K562 (cell line): ENCODE data around the gene SLC52A1. TPM values are rescaled to one million over a fixed set of nuclear protein-coding genes. Genes with fewer than 3 reads are reported as not detected.

ENCODE experiments used
- ARID3B ChIP-seq: fragments of 250-450 bp; sonication (Bioruptor Pico); IDR thresholded peaks from 2 replicates; pipeline ENCODE4 v1.4.0; 2020; ENCODE audit warnings: borderline replicate concordance
- ATF7 ChIP-seq: fragments of 450-650 bp; IDR thresholded peaks from 2 replicates; pipeline ENCODE4 v1.7.1; 2014; ENCODE audit warnings: mild to moderate bottlenecking, moderate library complexity
- FIP1L1 ChIP-seq: fragments of 200-400 bp; formaldehyde crosslinking; IDR thresholded peaks from 2 replicates; pipeline ENCODE4 v1.6.1; 2018; ENCODE audit warnings: mild to moderate bottlenecking, low read depth, low read length; ENCODE audit not compliant: poor library complexity, severe bottlenecking
- NELFE ChIP-seq: IDR thresholded peaks from 2 replicates; pipeline ENCODE4 v1.6.1; 2011; ENCODE audit warnings: mild to moderate bottlenecking; ENCODE audit not compliant: insufficient read depth, insufficient read length
- POU5F1 ChIP-seq: fragments of 150-350 bp; IDR thresholded peaks from 2 replicates; pipeline ENCODE4 v1.6.1; 2014; ENCODE audit warnings: borderline replicate concordance, low read length, low read depth, mild to moderate bottlenecking; ENCODE audit not compliant: partially characterized antibody
- RAD21 ChIP-seq, 2 experiments: fragments of 250-450 bp in 1 of 2; fragments of 450-650 bp in 1 of 2; sonication (Bioruptor Pico) in 1 of 2; formaldehyde crosslinking in 1 of 2; IDR thresholded peaks in 1 of 2; conservative IDR thresholded peaks in 1 of 2; 2 replicates each; pipeline versions ENCODE4 v1.4.0 to v1.8.0; 2020 to 2022; ENCODE audit warnings: mild to moderate bottlenecking in 2 of 2, moderate library complexity in 1 of 2
- TSC22D4 ChIP-seq: fragments of 450-650 bp; IDR thresholded peaks from 2 replicates; pipeline ENCODE4 v1.6.1; 2016; ENCODE audit warnings: missing genetic modification characterization, missing biosample characterization, control low read depth
- U2AF1 ChIP-seq: fragments of 200-400 bp; formaldehyde crosslinking; optimal IDR thresholded peaks from 2 replicates; pipeline ENCODE3; 2017; ENCODE audit warnings: mild to moderate bottlenecking, low read depth, low read length, moderate library complexity
- ZNF764 ChIP-seq: fragments of 250-450 bp; sonication (Bioruptor Pico); IDR thresholded peaks from 2 replicates; pipeline ENCODE4 v1.4.0; 2020; ENCODE audit warnings: low read depth, mild to moderate bottlenecking, moderate library complexity
- polyA plus RNA-seq, 8 experiments: library from polyadenylated mRNA; depleted of rRNA in 4 of 8; stranded (reverse) in 5 of 8; unstranded in 3 of 8; fragments of >200 nt; fragmentation: Nextera tagmentation in 2 of 8; fragmentation: Illumina TruSeq in 1 of 8; extraction: Ambion mirVana in 2 of 8; extraction: Trizol in 1 of 8; gene quantifications; 2 replicates each; pipeline versions ENCODE4 v1.2.1 to v1.2.3, GENCODE V29; 2011 to 2014; ENCODE audit warnings: inconsistent platforms in 1 of 8, missing spikeins in 1 of 8
- total RNA-seq, 7 experiments: library from RNA; depleted of rRNA in 6 of 7; stranded (reverse); fragments of >200 nt in 6 of 7; fragmentation: Illumina TruSeq in 2 of 7; extraction: Trizol in 2 of 7; gene quantifications; 2 replicates each; pipeline versions ENCODE4 v1.2.1 to v1.2.3, GENCODE V29; 2011 to 2021; ENCODE audit warnings: low replicate concordance in 1 of 7
- TF ChIP-seq, protein P1 (sequence below): fragments of 450-650 bp; IDR thresholded peaks from 2 replicates; pipeline ENCODE4 v1.7.0; 2016; ENCODE audit warnings: borderline replicate concordance
- TF ChIP-seq, protein P2 (sequence below): fragments of 450-650 bp; IDR thresholded peaks from 2 replicates; pipeline ENCODE4 v1.6.1; 2016; ENCODE audit warnings: mild to moderate bottlenecking, moderate library complexity

SLC52A1 gene
- total and polyA plus RNA-seq, 9 of the 15 experiments (the other 6 are each of a cell fraction or from before 2014, with no cell fraction given): 0.04 TPM; not detected in 8

- TF ChIP-seq U2AF1 (peak; percentile 94), RAD21 (CRISPR knock-in tag; conservative IDR thresholded peaks at IDR 0.05 in 1 of 2, IDR thresholded peaks at IDR 0.05 in 1 of 2) (peak; percentile 19 to 49; a peak in 3 of 4 replicates), TSC22D4 (tag) (no peak), FIP1L1 (peak; percentile 84), ATF7 (peak; percentile 89), NELFE (no peak), ZNF764 (CRISPR knock-in tag) (no peak), ARID3B (CRISPR knock-in tag) (no peak), POU5F1 (no peak)
- TF ChIP-seq, protein P1, sequence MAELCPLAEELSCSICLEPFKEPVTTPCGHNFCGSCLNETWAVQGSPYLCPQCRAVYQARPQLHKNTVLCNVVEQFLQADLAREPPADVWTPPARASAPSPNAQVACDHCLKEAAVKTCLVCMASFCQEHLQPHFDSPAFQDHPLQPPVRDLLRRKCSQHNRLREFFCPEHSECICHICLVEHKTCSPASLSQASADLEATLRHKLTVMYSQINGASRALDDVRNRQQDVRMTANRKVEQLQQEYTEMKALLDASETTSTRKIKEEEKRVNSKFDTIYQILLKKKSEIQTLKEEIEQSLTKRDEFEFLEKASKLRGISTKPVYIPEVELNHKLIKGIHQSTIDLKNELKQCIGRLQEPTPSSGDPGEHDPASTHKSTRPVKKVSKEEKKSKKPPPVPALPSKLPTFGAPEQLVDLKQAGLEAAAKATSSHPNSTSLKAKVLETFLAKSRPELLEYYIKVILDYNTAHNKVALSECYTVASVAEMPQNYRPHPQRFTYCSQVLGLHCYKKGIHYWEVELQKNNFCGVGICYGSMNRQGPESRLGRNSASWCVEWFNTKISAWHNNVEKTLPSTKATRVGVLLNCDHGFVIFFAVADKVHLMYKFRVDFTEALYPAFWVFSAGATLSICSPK: no peak
- TF ChIP-seq, protein P2, sequence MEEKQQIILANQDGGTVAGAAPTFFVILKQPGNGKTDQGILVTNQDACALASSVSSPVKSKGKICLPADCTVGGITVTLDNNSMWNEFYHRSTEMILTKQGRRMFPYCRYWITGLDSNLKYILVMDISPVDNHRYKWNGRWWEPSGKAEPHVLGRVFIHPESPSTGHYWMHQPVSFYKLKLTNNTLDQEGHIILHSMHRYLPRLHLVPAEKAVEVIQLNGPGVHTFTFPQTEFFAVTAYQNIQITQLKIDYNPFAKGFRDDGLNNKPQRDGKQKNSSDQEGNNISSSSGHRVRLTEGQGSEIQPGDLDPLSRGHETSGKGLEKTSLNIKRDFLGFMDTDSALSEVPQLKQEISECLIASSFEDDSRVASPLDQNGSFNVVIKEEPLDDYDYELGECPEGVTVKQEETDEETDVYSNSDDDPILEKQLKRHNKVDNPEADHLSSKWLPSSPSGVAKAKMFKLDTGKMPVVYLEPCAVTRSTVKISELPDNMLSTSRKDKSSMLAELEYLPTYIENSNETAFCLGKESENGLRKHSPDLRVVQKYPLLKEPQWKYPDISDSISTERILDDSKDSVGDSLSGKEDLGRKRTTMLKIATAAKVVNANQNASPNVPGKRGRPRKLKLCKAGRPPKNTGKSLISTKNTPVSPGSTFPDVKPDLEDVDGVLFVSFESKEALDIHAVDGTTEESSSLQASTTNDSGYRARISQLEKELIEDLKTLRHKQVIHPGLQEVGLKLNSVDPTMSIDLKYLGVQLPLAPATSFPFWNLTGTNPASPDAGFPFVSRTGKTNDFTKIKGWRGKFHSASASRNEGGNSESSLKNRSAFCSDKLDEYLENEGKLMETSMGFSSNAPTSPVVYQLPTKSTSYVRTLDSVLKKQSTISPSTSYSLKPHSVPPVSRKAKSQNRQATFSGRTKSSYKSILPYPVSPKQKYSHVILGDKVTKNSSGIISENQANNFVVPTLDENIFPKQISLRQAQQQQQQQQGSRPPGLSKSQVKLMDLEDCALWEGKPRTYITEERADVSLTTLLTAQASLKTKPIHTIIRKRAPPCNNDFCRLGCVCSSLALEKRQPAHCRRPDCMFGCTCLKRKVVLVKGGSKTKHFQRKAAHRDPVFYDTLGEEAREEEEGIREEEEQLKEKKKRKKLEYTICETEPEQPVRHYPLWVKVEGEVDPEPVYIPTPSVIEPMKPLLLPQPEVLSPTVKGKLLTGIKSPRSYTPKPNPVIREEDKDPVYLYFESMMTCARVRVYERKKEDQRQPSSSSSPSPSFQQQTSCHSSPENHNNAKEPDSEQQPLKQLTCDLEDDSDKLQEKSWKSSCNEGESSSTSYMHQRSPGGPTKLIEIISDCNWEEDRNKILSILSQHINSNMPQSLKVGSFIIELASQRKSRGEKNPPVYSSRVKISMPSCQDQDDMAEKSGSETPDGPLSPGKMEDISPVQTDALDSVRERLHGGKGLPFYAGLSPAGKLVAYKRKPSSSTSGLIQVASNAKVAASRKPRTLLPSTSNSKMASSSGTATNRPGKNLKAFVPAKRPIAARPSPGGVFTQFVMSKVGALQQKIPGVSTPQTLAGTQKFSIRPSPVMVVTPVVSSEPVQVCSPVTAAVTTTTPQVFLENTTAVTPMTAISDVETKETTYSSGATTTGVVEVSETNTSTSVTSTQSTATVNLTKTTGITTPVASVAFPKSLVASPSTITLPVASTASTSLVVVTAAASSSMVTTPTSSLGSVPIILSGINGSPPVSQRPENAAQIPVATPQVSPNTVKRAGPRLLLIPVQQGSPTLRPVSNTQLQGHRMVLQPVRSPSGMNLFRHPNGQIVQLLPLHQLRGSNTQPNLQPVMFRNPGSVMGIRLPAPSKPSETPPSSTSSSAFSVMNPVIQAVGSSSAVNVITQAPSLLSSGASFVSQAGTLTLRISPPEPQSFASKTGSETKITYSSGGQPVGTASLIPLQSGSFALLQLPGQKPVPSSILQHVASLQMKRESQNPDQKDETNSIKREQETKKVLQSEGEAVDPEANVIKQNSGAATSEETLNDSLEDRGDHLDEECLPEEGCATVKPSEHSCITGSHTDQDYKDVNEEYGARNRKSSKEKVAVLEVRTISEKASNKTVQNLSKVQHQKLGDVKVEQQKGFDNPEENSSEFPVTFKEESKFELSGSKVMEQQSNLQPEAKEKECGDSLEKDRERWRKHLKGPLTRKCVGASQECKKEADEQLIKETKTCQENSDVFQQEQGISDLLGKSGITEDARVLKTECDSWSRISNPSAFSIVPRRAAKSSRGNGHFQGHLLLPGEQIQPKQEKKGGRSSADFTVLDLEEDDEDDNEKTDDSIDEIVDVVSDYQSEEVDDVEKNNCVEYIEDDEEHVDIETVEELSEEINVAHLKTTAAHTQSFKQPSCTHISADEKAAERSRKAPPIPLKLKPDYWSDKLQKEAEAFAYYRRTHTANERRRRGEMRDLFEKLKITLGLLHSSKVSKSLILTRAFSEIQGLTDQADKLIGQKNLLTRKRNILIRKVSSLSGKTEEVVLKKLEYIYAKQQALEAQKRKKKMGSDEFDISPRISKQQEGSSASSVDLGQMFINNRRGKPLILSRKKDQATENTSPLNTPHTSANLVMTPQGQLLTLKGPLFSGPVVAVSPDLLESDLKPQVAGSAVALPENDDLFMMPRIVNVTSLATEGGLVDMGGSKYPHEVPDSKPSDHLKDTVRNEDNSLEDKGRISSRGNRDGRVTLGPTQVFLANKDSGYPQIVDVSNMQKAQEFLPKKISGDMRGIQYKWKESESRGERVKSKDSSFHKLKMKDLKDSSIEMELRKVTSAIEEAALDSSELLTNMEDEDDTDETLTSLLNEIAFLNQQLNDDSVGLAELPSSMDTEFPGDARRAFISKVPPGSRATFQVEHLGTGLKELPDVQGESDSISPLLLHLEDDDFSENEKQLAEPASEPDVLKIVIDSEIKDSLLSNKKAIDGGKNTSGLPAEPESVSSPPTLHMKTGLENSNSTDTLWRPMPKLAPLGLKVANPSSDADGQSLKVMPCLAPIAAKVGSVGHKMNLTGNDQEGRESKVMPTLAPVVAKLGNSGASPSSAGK: peak; percentile 46; the same call in 1 of the 2 replicates
These were observed 48.1 kb downstream of the SLC52A1 start, which contains the start of gene CAMTA2 (continued) for GRCh38 chr17:4986951-4987766.
